Panc1 (cell line): ENCODE measurements around the gene SIRT1.
"Not testable (repeated sequence)": the region's sequence is repeated elsewhere in the genome, so short reads cannot be mapped to it uniquely, and the experiment has no call there.

Source experiments
- CTCF ChIP-seq: fragments of 450-650 bp; IDR thresholded peaks from 2 replicates; pipeline ENCODE4 v1.5.1; 2017; ENCODE audit warnings: mild to moderate bottlenecking
- POLR2AphosphoS5 ChIP-seq: IDR thresholded peaks from 2 replicates; pipeline ENCODE4 v1.6.1; 2012; ENCODE audit warnings: mild to moderate bottlenecking, low read depth, low read length, moderate library complexity
- TCF7L2 ChIP-seq: IDR thresholded peaks from 2 replicates; pipeline ENCODE4 v1.6.1; 2011; ENCODE audit warnings: mild to moderate bottlenecking, low read depth, low read length, inconsistent platforms

DNA sequence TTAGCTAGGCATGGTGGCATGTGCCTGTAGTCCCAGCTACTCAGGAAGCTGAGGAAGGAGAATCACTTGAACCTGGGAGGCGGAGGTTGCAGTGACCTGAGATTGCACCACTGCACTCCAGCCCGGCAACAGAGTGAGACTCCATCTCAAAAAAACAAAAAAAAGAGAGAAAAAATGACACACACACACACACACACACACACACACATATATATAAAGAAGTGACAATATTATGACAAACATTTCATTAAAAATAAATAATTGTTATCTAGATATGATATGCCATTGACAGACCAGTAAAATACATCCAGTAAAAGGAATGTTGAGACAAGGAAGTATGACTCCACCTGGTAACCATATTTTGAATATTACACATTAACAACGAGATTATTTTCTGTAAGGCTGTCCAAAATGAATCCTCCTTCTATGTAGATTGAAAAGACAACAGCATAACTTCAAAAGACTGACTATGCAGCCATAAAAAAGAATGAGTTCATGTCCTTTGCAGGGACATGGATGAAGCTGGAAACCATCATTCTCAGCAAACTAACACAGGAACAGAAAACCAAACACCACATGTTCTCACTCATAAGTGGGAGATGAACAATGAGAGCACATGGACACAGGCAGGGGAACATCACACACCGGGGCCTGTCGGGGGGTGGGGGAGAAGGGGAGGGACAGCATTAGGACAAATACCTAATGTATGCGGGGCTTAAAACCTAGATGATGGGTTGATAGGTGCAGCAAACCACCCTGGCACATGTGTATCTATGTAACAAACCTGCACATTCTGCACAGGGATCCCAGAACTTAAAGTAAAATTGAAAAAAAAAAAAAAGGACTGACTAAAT lies 48.7 kb upstream of the SIRT1 start:
- TF ChIP-seq POLR2AphosphoS5, CTCF, TCF7L2: not testable (repeated sequence)
